Transverse colon (tissue), 4 donors: ENCODE measurements around the gene SLC22A23.

ENCODE experiments used
- CTCF ChIP-seq, 5 experiments: fragments of 200-600 bp in 3 of 5; fragments of 450-650 bp in 2 of 5; sonication (generic) in 3 of 5; IDR thresholded peaks; 1 replicate in 2 of 5; 2 replicates in 3 of 5; pipeline ENCODE4 v1.5.1; 2016 to 2017; ENCODE audit warnings: antibody characterized with exemption in 5 of 5, inconsistent platforms in 3 of 5, mild to moderate bottlenecking in 2 of 5, moderate library complexity in 1 of 5
- POLR2AphosphoS5 ChIP-seq, 3 donors: sonication (generic); formaldehyde crosslinking; IDR thresholded peaks; one replicate each; pipeline ENCODE4 v1.6.1; 2016; ENCODE audit warnings: antibody characterized with exemption in 3 of 3

GRCh38 chr6:3358413-3359100, 98.3 kb downstream of the SLC22A23 start:
- TF ChIP-seq CTCF (IDR thresholded peaks at IDR 0.05) (no peak), POLR2AphosphoS5 (IDR thresholded peaks at IDR 0.05) (no peak)
